ENCODE results near the gene PIGV. TPM values are rescaled to one million over a fixed set of nuclear protein-coding genes. Genes with fewer than 3 reads are reported as not detected.

The PIGV gene
- total RNA-seq, result 10 to 100 TPM; 21.5 TPM

DNA sequence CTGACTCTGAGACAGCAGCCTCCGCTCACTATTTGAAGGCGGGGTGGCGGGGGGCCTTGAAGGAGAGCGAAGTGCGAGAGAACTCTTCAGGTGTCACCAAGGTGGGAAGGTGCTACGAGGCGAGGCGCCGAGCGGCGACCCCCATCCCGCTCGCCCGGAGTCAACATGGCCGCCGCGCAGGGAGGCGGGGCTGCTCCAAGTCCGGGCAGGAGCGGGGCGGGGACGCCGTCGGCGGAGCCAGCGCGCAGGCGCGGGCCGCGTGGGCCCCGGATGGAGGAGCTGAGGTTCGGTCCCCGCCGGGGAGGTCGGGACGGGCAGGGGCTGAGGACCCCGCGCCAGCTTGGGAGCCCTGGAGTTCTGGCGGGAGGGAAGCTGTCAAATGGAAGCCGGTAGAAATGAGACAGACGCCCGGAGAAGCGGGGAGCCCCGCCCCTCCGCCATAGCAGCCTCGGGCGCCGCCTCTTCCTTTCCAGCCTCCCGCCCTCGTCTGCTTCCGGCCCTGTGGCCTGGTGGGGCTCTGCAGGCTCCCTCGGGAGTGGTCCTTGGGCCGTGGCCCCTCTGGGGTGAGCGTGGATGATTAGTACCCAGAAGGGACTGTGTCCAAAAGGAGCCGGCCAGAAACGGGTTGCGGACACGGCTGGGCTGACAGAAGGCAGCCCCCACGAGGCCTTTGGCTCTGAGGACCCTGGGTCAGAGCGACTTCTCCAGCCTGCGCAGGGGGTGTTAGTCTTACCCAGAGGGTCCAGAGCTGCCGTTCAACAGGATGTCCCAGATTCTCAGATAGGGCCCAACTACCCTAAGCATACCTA is at the start of gene PIGV:
Gene PIGV (plus strand): TSS at position 245 of the 809 bp plus-strand sequence. CDS start 2,866 bp downstream, outside the sequence.
- peaks cover 68% of the 10 kb centered on the region for H3K4me1 Mint-ChIP-seq
- peak; percentile 96 for DNase-seq

DNA sequence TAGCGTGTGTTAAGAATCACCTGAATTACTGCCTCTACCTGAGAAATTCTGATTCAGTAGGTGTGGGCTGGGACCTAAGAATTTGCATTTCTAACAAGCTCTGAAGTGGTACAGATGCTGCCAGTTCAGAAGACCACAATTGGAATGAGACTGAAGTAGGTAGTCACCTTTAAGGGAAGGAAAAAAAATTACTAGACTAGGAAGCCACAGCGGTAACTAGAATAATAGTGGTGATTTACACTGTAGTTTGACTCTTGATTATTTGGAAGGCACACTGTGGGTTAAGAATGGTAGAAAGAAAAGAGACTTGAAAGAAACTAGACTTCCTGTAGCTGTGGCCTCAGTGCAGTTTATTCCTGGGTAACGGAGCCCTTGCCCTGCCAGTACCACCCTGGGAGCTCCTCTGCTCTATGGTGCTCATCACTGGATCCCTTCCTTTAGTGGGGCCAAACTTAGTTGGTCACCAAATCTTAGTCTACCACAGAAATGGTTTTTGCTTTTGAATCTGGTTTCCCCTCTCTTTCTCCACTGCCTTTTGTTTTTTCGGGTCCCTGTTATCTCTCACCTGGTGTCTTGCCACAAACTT is 48.3 kb upstream of the PIGV start:
- H3K4me1 Mint-ChIP-seq, result peaks cover 58% of the 10 kb centered on the region
- POLR2A ChIA-PET, result interaction anchor here (0.6 to 2.6 kb wide), 6 partner anchors 9 to 49 kb away, joined by 3 to 14 read pairs (median 4); partner anchors contain the start of gene PIGV
- DNase-seq, result no peak
- H3K9me3 Mint-ChIP-seq, result no peaks in the 10 kb centered on the region
- peaks cover 40% of the 10 kb centered on the region for H3K36me3 Mint-ChIP-seq
- ATAC-seq (ENCODE audit: low read depth), result no peak
- H3K4me3 Mint-ChIP-seq, result peak overlapping the region; percentile 65
- H3K27me3 Mint-ChIP-seq, result no peaks in the 10 kb centered on the region
- H3K27ac Mint-ChIP-seq, result peak overlapping the region; percentile 61

More for the DNA sequence above, at the start of gene PIGV:
- peaks cover 16% of the 10 kb centered on the region for H3K36me3 Mint-ChIP-seq
- ATAC-seq (ENCODE audit: low read depth), result peak; percentile 59
- H3K4me3 Mint-ChIP-seq, result peak within 1 kb of the TSS; percentile 99
- peak within 1 kb of the TSS; percentile 100 for H3K27ac Mint-ChIP-seq
- no peaks in the 10 kb centered on the region for H3K27me3 Mint-ChIP-seq
- H3K9me3 Mint-ChIP-seq, result no peaks in the 10 kb centered on the region
- POLR2A ChIA-PET, result interaction anchor here (0.5 to 9.3 kb wide), 33 partner anchors 10 to 316 kb away, joined by 3 to 357 read pairs (median 6); partner anchors contain the start of genes ARID1A, GPATCH3, GPN2 and HMGN2

DNA sequence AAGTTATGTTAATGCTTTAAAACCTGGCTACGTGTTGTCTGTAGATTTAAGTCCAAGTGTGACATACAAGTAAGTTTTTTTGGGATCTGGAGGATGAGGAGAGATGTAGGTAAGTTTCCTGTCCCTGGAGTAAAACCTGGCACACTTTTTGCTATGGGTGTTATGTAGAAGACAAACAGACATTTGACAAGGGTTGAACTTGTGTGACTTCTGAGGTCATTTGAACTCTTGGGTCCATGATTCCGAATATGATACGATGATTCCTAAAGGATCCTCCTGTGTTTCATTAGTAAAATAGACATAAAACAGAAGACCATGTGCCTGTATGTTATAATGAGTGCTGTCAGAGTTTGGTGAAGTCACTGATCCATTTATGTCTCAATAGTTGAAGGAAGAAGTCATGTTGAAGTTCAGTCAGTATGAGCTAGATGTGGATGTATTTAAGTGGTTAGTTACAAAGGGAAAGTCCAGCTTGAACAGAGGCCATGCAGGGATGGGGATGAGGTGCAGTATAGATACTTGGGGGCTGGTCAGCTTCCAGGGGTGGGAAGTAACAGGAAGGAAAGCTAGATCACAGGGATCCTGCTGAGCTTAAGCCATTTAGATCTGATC is 47.6 kb upstream of the PIGV start:
- POLR2A ChIA-PET, result interaction anchor here (0.6 to 2.6 kb wide), 7 partner anchors 9 to 59 kb away, joined by 3 to 14 read pairs (median 5); partner anchors contain the start of gene PIGV
- Mint-ChIP-seq H3K4me3 (no peak overlapping the region), H3K4me1 (peaks cover 62% of the 10 kb centered on the region), H3K36me3 (peaks cover 46% of the 10 kb centered on the region), H3K27ac (peak overlapping the region; percentile 61), H3K9me3 (no peaks in the 10 kb centered on the region), H3K27me3 (no peaks in the 10 kb centered on the region)
- DNase-seq (no peak), ATAC-seq (ENCODE audit: low read depth) (no peak)

DNA sequence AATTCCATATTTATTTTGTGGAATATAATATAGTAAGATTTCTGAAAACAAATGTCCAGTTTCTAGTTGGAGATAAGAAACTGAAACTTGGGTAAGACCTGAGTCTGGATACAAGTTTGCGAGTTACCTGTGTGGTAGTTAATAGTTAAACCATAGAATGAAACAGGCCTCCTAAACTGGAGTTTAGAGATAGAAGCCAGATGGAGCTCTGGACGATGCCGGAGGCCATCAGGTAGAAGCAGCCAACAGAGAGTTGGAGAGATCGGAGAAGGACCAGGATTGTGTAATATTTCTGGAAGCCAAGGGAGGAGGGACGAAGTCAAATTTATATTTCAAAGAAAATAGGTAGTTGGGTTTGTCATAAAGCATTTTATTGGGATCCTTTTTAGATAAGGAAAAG is 46.8 kb upstream of the PIGV start:
- no peak for ATAC-seq (ENCODE audit: low read depth)
- peaks cover 61% of the 10 kb centered on the region for H3K4me1 Mint-ChIP-seq
- peaks cover 40% of the 10 kb centered on the region for H3K36me3 Mint-ChIP-seq
- H3K9me3 Mint-ChIP-seq, result no peaks in the 10 kb centered on the region
- no peak overlapping the region for H3K4me3 Mint-ChIP-seq
- H3K27me3 Mint-ChIP-seq, result no peaks in the 10 kb centered on the region
- no peak for DNase-seq
- POLR2A ChIA-PET, result interaction anchor here (1.6 to 4.8 kb wide), 2 partner anchors 40 to 49 kb away, joined by 3 to 39 read pairs; no protein-coding TSS in a partner anchor
- H3K27ac Mint-ChIP-seq, result no peak overlapping the region

DNA sequence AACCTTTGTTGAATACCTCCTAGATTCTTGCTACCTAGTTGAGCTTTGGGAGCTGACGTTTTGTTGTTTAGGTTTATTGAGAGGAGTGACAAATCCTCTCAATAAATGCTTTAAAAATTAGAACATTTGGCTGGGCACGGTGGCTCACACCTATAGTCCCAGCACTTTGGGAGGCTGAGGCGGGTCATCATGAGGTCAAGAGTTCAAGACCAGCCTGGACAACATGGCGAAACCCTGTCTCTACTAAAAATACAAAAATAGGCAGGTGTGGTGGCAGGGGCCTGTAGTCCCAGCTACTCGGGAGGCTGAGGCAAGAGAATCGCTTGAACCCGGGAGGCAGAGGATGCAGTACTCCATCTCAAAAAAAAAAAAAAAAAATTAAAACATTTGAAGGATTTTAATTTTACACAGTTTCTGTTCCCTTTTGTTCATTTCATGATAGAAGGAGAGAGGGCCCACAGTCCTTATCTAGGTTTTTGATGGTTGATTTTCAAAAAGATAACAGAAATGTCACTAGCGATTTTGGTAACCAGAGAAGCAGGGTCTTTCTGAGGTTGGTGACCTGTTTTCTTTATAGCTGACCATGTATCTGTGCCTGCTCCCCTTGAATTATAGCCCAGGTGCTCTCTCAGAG is 44.2 kb upstream of the PIGV start:
- Mint-ChIP-seq H3K4me3 (peak overlapping the region; percentile 85), H3K4me1 (peaks cover 62% of the 10 kb centered on the region), H3K27ac (peak overlapping the region; percentile 97), H3K36me3 (peaks cover 59% of the 10 kb centered on the region), H3K27me3 (no peaks in the 10 kb centered on the region), H3K9me3 (no peaks in the 10 kb centered on the region)
- DNase-seq (no peak), ATAC-seq (ENCODE audit: low read depth) (no peak)
- POLR2A ChIA-PET, result interaction anchor here (0.6 to 4.8 kb wide), 9 partner anchors 39 to 1780 kb away, joined by 3 to 39 read pairs (median 10); partner anchors contain the start of genes ARID1A, NUDC and PIGV

DNA sequence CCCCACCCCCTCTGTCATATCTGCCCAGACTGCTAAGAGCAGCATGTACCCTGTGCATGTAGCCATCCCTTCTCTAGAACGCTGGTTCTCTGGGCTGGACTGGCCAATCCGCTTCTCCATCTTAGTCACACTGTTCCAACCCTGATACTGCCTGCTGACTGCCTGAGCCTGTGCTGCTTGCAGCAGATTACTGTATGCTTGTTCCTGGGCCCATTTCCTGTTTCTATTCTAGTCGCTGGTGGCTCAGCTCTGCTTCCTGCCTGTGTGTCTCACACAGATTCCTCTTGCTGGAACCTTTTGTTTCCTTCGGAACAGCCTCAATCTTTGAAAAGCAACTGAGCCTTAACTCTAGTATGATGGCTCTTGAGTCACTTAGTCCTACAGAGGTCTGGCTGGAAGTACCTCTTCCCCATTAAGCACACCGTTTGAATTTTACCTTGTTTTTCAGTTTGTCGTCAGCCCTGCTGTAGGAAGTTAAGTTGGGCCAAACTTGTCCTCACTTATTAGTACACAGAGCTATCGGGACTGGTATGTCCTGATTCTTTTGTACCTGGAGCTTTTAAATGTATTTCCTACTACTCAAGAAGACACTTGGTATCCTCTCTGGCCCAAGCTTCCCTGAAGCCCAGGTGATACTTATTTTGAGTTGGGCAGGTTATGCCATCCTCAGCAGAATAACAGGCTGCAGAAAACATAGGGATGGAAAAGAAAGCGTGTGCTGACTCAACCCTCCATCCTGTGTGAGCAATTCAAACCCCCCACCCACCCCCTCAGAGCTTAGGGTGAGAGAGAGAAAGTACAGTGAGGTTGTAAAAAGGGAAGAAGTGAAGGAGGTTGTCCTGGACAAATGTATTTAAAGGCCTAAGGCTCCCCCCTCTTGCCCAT is 43.4 kb upstream of the PIGV start:
- H3K4me3 Mint-ChIP-seq, result peak overlapping the region; percentile 85
- DNase-seq (peak; percentile 65), ATAC-seq (ENCODE audit: low read depth) (peak; percentile 99)
- H3K27ac Mint-ChIP-seq, result peak overlapping the region; percentile 97
- no peaks in the 10 kb centered on the region for H3K9me3 Mint-ChIP-seq
- H3K4me1 Mint-ChIP-seq, result peaks cover 61% of the 10 kb centered on the region
- peaks cover 60% of the 10 kb centered on the region for H3K36me3 Mint-ChIP-seq
- H3K27me3 Mint-ChIP-seq, result no peaks in the 10 kb centered on the region
- POLR2A ChIA-PET, result interaction anchor here (0.5 to 4.8 kb wide), 10 partner anchors 21 to 1822 kb away, joined by 3 to 39 read pairs (median 6); partner anchors contain the start of genes ARID1A, NUDC and PIGV

DNA sequence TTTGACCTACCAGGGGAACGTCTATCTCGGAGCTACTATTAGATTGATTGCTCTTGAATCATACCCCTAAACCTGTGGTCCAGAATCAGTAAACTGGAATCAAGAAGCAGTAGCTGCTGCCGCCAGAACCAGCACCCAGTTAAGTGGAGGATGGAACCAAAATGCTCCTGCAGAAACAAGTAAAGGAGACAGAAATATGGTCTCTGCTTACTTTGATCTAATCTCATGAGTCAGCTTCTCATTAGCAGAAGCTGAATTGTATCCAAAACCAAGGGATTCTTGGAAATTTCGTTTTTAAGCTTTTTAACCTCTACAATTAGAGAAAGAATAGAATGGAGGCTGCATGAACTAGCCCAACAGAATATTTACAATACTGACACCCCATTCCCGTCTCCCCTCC is 42.6 kb upstream of the PIGV start:
- POLR2A ChIA-PET, result interaction anchor here (0.5 to 4.8 kb wide), 7 partner anchors 21 to 1823 kb away, joined by 3 to 39 read pairs (median 11); partner anchors contain the start of genes ARID1A and PIGV
- ATAC-seq (ENCODE audit: low read depth) (no peak), DNase-seq (no peak)
- Mint-ChIP-seq H3K36me3 (peaks cover 59% of the 10 kb centered on the region), H3K27me3 (no peaks in the 10 kb centered on the region), H3K4me1 (peaks cover 58% of the 10 kb centered on the region), H3K4me3 (peak overlapping the region; percentile 85), H3K27ac (peak overlapping the region; percentile 97), H3K9me3 (no peaks in the 10 kb centered on the region)

DNA sequence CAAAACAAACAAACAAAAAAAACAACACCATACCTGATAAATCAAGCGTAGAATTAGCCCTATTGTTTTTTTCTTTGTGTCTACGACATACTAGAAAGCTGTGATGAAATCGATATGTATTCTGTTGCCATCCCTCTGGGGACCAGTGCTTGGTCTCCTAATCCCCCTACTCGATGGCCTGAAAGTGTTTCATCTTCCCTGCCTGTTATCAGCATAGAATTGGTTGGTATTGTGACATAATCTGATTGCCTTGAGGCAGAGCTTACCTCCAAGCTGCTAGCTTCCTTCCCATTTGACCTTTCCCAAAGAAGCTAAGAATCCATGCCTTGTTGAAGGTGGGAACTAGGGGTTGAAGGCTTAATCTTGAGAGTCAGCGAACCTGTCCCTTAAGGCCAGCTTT is 40.7 kb upstream of the PIGV start:
- Mint-ChIP-seq H3K9me3 (no peaks in the 10 kb centered on the region), H3K4me3 (no peak overlapping the region), H3K36me3 (peaks cover 47% of the 10 kb centered on the region), H3K27ac (peak overlapping the region; percentile 32), H3K4me1 (peaks cover 53% of the 10 kb centered on the region), H3K27me3 (no peaks in the 10 kb centered on the region)
- POLR2A ChIA-PET, result interaction anchor here (0.5 to 0.7 kb wide), 2 partner anchors 11 to 49 kb away, joined by 3 read pairs; no protein-coding TSS in a partner anchor
- no peak for DNase-seq
- no peak for ATAC-seq (ENCODE audit: low read depth)

DNA sequence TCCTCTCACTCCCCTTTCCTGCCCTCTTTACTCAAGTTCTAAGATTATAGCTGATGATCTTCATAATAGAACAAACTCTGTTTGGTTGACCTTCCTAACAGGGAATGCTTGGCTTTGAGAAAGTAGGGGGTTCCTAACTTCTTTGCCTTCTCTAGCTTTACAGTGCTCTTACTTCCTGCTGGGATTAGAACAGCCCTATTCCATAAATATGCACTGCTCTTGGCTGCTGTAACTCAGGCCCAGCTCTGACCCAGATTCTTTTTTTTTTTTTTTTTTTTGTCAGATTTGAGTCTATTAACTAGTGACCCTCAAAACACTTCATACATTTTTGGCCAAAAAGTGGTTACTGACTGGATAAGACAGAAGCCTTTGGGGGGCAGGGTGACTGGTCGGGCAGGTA is 39.4 kb upstream of the PIGV start:
- ATAC-seq (ENCODE audit: low read depth) (no peak), DNase-seq (no peak)
- POLR2A ChIA-PET, result interaction anchor here (0.6 kb wide), 1 partner anchor 47 kb away, joined by 5 read pairs; no protein-coding TSS in a partner anchor
- peaks cover 50% of the 10 kb centered on the region for H3K4me1 Mint-ChIP-seq
- H3K27me3 Mint-ChIP-seq, result no peaks in the 10 kb centered on the region
- H3K9me3 Mint-ChIP-seq, result no peaks in the 10 kb centered on the region
- H3K4me3 Mint-ChIP-seq, result no peak overlapping the region
- peak overlapping the region; percentile 58 for H3K27ac Mint-ChIP-seq
- peaks cover 45% of the 10 kb centered on the region for H3K36me3 Mint-ChIP-seq

DNA sequence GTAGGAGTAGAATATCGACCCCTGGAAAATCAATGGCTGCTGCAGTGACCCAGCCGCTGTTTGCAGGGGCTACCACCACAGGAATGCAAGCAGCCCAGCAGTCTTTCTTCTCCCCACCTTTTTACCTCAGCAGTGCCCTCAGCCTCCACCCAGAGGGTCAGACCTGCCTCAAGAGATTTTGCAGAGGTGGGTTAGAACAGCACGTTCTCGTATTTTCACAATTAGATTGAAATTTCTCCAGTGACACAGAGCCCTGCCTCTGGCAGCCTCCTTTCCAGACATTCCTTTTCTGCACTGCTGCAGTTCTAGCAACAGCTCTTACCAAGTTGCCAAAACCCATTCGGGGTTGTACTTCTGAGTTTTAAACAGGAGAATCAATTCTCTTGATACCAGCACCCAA is 38.3 kb upstream of the PIGV start:
- no peaks in the 10 kb centered on the region for H3K9me3 Mint-ChIP-seq
- POLR2A ChIA-PET, result no interaction called here
- H3K4me3 Mint-ChIP-seq, result no peak overlapping the region
- H3K36me3 Mint-ChIP-seq, result peaks cover 45% of the 10 kb centered on the region
- H3K27me3 Mint-ChIP-seq, result no peaks in the 10 kb centered on the region
- DNase-seq (no peak), ATAC-seq (ENCODE audit: low read depth) (no peak)
- H3K4me1 Mint-ChIP-seq, result peaks cover 44% of the 10 kb centered on the region
- no peak overlapping the region for H3K27ac Mint-ChIP-seq

DNA sequence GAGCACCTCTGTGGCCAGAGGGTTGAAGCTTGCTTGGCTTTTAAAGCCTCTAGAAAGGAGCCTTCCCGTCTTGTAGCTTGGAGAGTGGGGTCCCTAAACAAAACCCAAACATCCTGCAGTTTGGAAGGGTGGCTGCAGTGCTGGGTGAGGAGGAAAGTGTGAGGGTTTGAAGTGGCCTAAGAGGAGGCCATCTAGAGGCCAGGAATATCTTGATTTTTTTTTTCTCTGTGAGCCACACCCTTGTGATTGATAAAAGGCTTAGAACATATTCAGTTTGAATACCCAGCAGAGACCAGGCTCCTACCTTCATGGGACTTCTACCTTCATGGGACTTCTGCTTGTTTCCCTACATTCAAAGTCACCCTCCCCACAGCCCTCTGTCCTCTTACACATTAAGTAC is 37.3 kb upstream of the PIGV start:
- no peak overlapping the region for H3K4me3 Mint-ChIP-seq

DNA sequence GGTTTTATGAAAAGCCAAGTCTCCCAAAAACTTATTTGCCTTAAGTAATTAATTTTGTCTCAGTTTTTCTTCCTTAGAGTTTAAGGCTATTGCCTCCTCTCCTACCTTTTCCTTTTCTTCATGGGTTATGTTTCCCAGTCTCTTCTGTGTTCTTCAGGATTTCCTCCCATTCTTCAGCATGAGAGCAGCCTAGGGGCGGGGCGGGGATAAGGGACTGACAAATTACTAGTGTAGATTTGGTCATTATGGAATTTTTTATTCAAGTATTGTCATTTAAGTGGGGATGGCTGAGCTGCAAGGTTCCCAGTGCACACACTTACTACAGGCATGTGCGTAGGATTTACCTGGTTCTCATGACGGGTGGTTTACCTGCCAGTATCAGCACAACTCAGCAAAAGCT is 35.2 kb upstream of the PIGV start:
- Mint-ChIP-seq H3K9me3 (no peaks in the 10 kb centered on the region), H3K27ac (peak overlapping the region; percentile 24), H3K4me3 (no peak overlapping the region), H3K4me1 (peaks cover 33% of the 10 kb centered on the region), H3K27me3 (no peaks in the 10 kb centered on the region), H3K36me3 (peaks cover 31% of the 10 kb centered on the region)
- ATAC-seq (ENCODE audit: low read depth), result no peak
- no peak for DNase-seq
- POLR2A ChIA-PET, result no interaction called here

More for the DNA sequence above, 37.3 kb upstream of the PIGV start:
- peak overlapping the region; percentile 49 for H3K27ac Mint-ChIP-seq
- POLR2A ChIA-PET, result no interaction called here
- peaks cover 43% of the 10 kb centered on the region for H3K36me3 Mint-ChIP-seq
- peaks cover 37% of the 10 kb centered on the region for H3K4me1 Mint-ChIP-seq
- no peak for ATAC-seq (ENCODE audit: low read depth)
- no peaks in the 10 kb centered on the region for H3K27me3 Mint-ChIP-seq
- H3K9me3 Mint-ChIP-seq, result no peaks in the 10 kb centered on the region
- no peak for DNase-seq

Measured in activated naive CD8-positive, alpha-beta T cell treated with anti-CD3 and anti-CD28 coated beads, Interleukin-2, amount 10 ng/mL, durations not matched to agents 7 days and 5 days (primary cell).